Mesenchymal stem cell (in vitro differentiated cells and primary cell): Measurements from ENCODE around the gene PROKR1.

ENCODE experiments used
- DNase-seq: peaks from one replicate; pipeline ENCODE4 v3.0.0-alpha.2; 2013
- H2AFZ ChIP-seq: one replicate; pipeline ENCODE4 v1.6.1; 2013; ENCODE audit warnings: low read depth, mild to moderate bottlenecking, control low read depth, inconsistent platforms, low read length, moderate library complexity
- H2AK5ac ChIP-seq: 2 replicates; pipeline ENCODE4 v1.6.1; 2013; ENCODE audit warnings: low read length, moderate library complexity, mild to moderate bottlenecking, inconsistent platforms; ENCODE audit not compliant: severe bottlenecking
- H2BK120ac ChIP-seq: one replicate; pipeline ENCODE4 v1.6.1; 2013; ENCODE audit warnings: low read depth, mild to moderate bottlenecking, inconsistent platforms, low read length, moderate library complexity
- H2BK12ac ChIP-seq, 2 experiments: one replicate each; pipeline ENCODE4 v1.6.1; 2013; ENCODE audit warnings: inconsistent platforms in 2 of 2, low read length in 2 of 2, mild to moderate bottlenecking in 2 of 2, moderate library complexity in 2 of 2, control low read depth in 1 of 2
- H2BK15ac ChIP-seq: one replicate; pipeline ENCODE4 v1.6.1; 2013; ENCODE audit warnings: mild to moderate bottlenecking, low read depth, inconsistent platforms; ENCODE audit not compliant: poor library complexity, severe bottlenecking
- H2BK5ac ChIP-seq: 2 replicates; pipeline ENCODE4 v1.6.1; 2013; ENCODE audit warnings: low read depth, mild to moderate bottlenecking, low read length, control low read depth, inconsistent platforms; ENCODE audit not compliant: poor library complexity, severe bottlenecking
- H3K14ac ChIP-seq, 2 experiments: one replicate each; pipeline ENCODE4 v1.6.1; 2013; ENCODE audit warnings: inconsistent platforms in 2 of 2, low read length in 2 of 2, control low read depth in 1 of 2, mild to moderate bottlenecking in 1 of 2, moderate library complexity in 1 of 2
- H3K18ac ChIP-seq, 2 experiments: one replicate each; pipeline ENCODE4 v1.6.1; 2013; ENCODE audit warnings: inconsistent platforms in 2 of 2, low read length in 2 of 2, control low read depth in 1 of 2, low read depth in 1 of 2, mild to moderate bottlenecking in 1 of 2
- H3K23ac ChIP-seq, 2 experiments: one replicate each; pipeline ENCODE4 v1.6.1; 2013; ENCODE audit warnings: inconsistent platforms in 2 of 2, low read length in 2 of 2, mild to moderate bottlenecking in 2 of 2, moderate library complexity in 2 of 2, control low read depth in 1 of 2
- H3K27ac ChIP-seq: 2 replicates; pipeline ENCODE4 v1.5.1; 2013; ENCODE audit warnings: mild to moderate bottlenecking, moderate library complexity, low read length, control low read depth, inconsistent platforms; ENCODE audit not compliant: poor library complexity, severe bottlenecking
- H3K27me3 ChIP-seq, 2 experiments: 2 replicates each; pipeline versions ENCODE4 v1.6.1 to v1.7.0; 2013; ENCODE audit warnings: low read length in 2 of 2, mild to moderate bottlenecking in 2 of 2, moderate library complexity in 2 of 2, control low read depth in 1 of 2, inconsistent platforms in 1 of 2; ENCODE audit not compliant: control insufficient read depth in 1 of 2, insufficient read depth in 1 of 2
- H3K36me3 ChIP-seq, 2 experiments: 2 replicates each; pipeline versions ENCODE4 v1.6.1 to v1.7.0; 2013; ENCODE audit warnings: low read length in 2 of 2, control low read depth in 1 of 2, inconsistent platforms in 1 of 2, low read depth in 1 of 2, mild to moderate bottlenecking in 1 of 2; ENCODE audit not compliant: insufficient read depth in 2 of 2, control insufficient read depth in 1 of 2
- H3K4ac ChIP-seq, 2 experiments: one replicate each; pipeline ENCODE4 v1.6.1; 2013; ENCODE audit warnings: inconsistent platforms in 2 of 2, low read length in 2 of 2, mild to moderate bottlenecking in 2 of 2, moderate library complexity in 2 of 2, control low read depth in 1 of 2, low read depth in 1 of 2
- H3K4me1 ChIP-seq: 2 replicates; pipeline ENCODE4 v1.6.1; 2013; ENCODE audit warnings: low read depth, low read length, control low read depth; ENCODE audit not compliant: control insufficient read depth, insufficient read depth
- H3K4me2 ChIP-seq: 2 replicates; pipeline ENCODE4 v1.6.1; 2013; ENCODE audit warnings: low read length, mild to moderate bottlenecking, inconsistent platforms; ENCODE audit not compliant: poor library complexity, severe bottlenecking
- H3K4me3 ChIP-seq, 2 experiments: 2 replicates each; pipeline versions ENCODE4 v1.5.1 to v1.7.0; 2013; ENCODE audit warnings: low read length in 2 of 2, mild to moderate bottlenecking in 2 of 2, control low read depth in 1 of 2, low read depth in 1 of 2; ENCODE audit not compliant: insufficient read depth in 1 of 2
- H3K79me1 ChIP-seq: replicated peaks from 2 replicates; pipeline ENCODE4 v1.6.1; 2013; ENCODE audit warnings: mild to moderate bottlenecking, control low read depth, low read length, inconsistent platforms; ENCODE audit not compliant: poor library complexity, severe bottlenecking
- H3K9ac ChIP-seq: 2 replicates; pipeline ENCODE4 v1.7.0; 2013; ENCODE audit warnings: mild to moderate bottlenecking, low read length, moderate library complexity
- H3K9me3 ChIP-seq: 2 replicates; pipeline ENCODE4 v1.7.0; 2013; ENCODE audit warnings: mild to moderate bottlenecking, low read length; ENCODE audit not compliant: control insufficient read depth
- H4K8ac ChIP-seq: one replicate; pipeline ENCODE4 v1.6.1; 2013; ENCODE audit warnings: inconsistent platforms, mild to moderate bottlenecking, low read length, moderate library complexity
- H4K91ac ChIP-seq: one replicate; pipeline ENCODE4 v1.6.1; 2013; ENCODE audit warnings: mild to moderate bottlenecking, low read length, inconsistent platforms
- WGBS: methylation state at CpG from one replicate; pipeline ENCODE4 v1.1.7; 2013; ENCODE audit warnings: mixed read lengths; 5-methylcytosine and 5-hydroxymethylcytosine counted together

PROKR1 gene

DNA sequence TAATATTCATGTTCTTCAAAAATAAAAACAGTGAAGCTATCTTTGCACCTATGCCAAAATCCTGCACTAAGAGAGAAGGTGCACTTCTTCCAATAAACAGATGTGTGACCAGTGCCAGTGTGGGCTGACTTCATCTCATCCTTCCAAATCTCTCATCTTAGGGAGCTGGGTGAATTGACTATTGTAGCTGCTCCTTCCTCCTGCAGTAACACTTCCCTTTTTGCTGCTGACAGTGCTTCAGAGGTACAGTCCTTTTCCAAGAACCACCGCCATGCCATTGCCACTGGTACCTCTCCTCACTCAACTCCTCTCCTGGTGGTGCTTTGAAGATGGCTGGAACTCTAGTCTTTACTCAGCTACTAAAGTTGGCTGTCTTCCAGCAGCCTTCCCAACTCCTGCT lies 49.1 kb downstream of the PROKR1 start:
- H2BK5ac ChIP-seq: no peak overlapping the region
- H2BK15ac ChIP-seq: no peak overlapping the region
- peak overlapping the region in 1 of 2 experiments; percentile 7 for H3K18ac ChIP-seq
- no peak overlapping the region for H3K27ac ChIP-seq
- no peak overlapping the region for H2AFZ ChIP-seq
- no peak overlapping the region for H4K91ac ChIP-seq
- no peak overlapping the region for H3K23ac ChIP-seq
- no peak overlapping the region for H3K4me3 ChIP-seq
- no peak overlapping the region for H2AK5ac ChIP-seq
- 83% methylated on average over 1 of the region's 1 CpG for WGBS
- H3K27me3 ChIP-seq: peaks cover 0 to 3% of the 10 kb centered on the region in 2 experiments
- H3K4ac ChIP-seq: no peak overlapping the region
- H3K4me1 ChIP-seq: no peaks in the 10 kb centered on the region
- DNase-seq: no peak
- no peak overlapping the region for H3K4me2 ChIP-seq
- H4K8ac ChIP-seq: no peak overlapping the region
- no peaks in the 10 kb centered on the region for H3K36me3 ChIP-seq
- H2BK120ac ChIP-seq: no peak overlapping the region
- H3K14ac ChIP-seq: no peak overlapping the region
- no peak overlapping the region for H2BK12ac ChIP-seq
- peaks cover 10% of the 10 kb centered on the region for H3K9me3 ChIP-seq
- H3K79me1 ChIP-seq: no peaks in the 10 kb centered on the region
- no peak overlapping the region for H3K9ac ChIP-seq

DNA sequence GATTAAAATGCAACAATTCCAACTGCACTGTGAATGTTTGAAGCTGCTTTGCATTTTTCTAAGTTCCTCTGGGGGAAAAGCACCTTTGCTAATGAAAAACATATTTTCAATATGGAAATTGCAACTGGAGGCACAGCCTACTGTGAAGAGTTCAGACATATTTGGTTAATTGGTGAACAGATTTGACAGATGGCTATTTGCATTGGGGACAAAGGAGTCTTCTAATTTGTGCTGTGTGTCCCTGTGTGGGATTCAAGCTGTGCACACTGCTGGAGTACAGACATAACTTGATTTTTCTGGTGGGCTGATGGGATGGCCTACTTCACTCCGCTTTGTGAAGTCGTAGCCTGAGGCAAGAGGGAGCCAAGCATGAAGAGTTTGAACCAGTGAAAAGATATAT lies 50.6 kb downstream of the PROKR1 start:
- H2BK15ac ChIP-seq: no peak overlapping the region
- no peak overlapping the region for H2BK120ac ChIP-seq
- H3K4ac ChIP-seq: no peak overlapping the region
- no peaks in the 10 kb centered on the region for H3K4me1 ChIP-seq
- 100% methylated on average over 2 of the region's 2 CpGs for WGBS
- H3K23ac ChIP-seq: no peak overlapping the region
- H2AFZ ChIP-seq: no peak overlapping the region
- H4K91ac ChIP-seq: no peak overlapping the region
- peaks cover 0 to 3% of the 10 kb centered on the region in 2 experiments for H3K27me3 ChIP-seq
- H3K36me3 ChIP-seq: no peaks in the 10 kb centered on the region
- H3K4me3 ChIP-seq: no peak overlapping the region
- no peak for DNase-seq
- H4K8ac ChIP-seq: no peak overlapping the region
- no peak overlapping the region for H3K4me2 ChIP-seq
- H3K18ac ChIP-seq: no peak overlapping the region
- H3K27ac ChIP-seq: no peak overlapping the region
- no peak overlapping the region for H2BK12ac ChIP-seq
- peaks cover 19% of the 10 kb centered on the region for H3K9me3 ChIP-seq
- H3K9ac ChIP-seq: no peak overlapping the region
- no peak overlapping the region for H2AK5ac ChIP-seq
- no peaks in the 10 kb centered on the region for H3K79me1 ChIP-seq
- H3K14ac ChIP-seq: no peak overlapping the region
- no peak overlapping the region for H2BK5ac ChIP-seq

GRCh38 chr2:68695971-68696370 lies 52.6 kb downstream of the PROKR1 start:
- Histone ChIP-seq H3K14ac (no peak overlapping the region), H2AFZ (no peak overlapping the region), H3K9me3 (peaks cover 29% of the 10 kb centered on the region), H3K9ac (no peak overlapping the region), H3K4me2 (no peak overlapping the region), H2BK15ac (no peak overlapping the region), H3K27ac (no peak overlapping the region), H3K79me1 (no peaks in the 10 kb centered on the region), H3K36me3 (no peaks in the 10 kb centered on the region), H3K23ac (no peak overlapping the region), H3K27me3 (peaks cover 0 to 3% of the 10 kb centered on the region in 2 experiments), H2BK5ac (no peak overlapping the region), H3K18ac (no peak overlapping the region), H2BK12ac (no peak overlapping the region), H2AK5ac (no peak overlapping the region), H3K4me1 (no peaks in the 10 kb centered on the region), H4K91ac (no peak overlapping the region), H2BK120ac (no peak overlapping the region), H3K4me3 (no peak overlapping the region), H4K8ac (no peak overlapping the region), H3K4ac (no peak overlapping the region)
- no peak for DNase-seq
- WGBS: 94% methylated on average over 3 of the region's 4 CpGs

DNA sequence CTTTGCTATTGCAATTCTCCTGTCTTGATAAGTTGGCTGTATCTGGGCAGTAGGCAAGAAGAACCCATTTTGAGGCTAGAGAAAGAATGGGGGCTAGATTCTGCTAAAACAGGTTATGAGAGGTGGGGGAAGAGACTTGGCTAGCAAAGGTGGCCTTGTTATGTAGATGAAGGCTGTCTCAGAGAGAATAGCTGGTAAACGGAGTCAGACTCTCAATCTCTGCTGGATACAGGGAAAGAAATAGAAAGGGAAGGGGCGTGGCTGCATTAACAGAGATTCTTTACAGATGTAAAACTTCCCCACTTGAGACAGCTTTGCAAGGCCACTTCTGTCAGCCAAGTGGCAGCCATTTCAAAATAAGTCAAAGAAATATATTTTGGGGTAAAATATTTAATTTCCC lies 53.2 kb downstream of the PROKR1 start:
- Histone ChIP-seq H3K4me3 (no peak overlapping the region), H3K9ac (no peak overlapping the region), H3K79me1 (no peaks in the 10 kb centered on the region), H3K9me3 (peaks cover 29% of the 10 kb centered on the region), H3K4me1 (no peaks in the 10 kb centered on the region), H2BK5ac (no peak overlapping the region), H3K27ac (no peak overlapping the region), H4K91ac (no peak overlapping the region), H4K8ac (no peak overlapping the region), H3K18ac (no peak overlapping the region), H2AK5ac (no peak overlapping the region), H3K4me2 (no peak overlapping the region), H2BK15ac (no peak overlapping the region), H3K4ac (no peak overlapping the region), H2AFZ (no peak overlapping the region), H3K36me3 (no peaks in the 10 kb centered on the region), H2BK120ac (no peak overlapping the region), H3K14ac (no peak overlapping the region), H3K27me3 (peaks cover 0 to 3% of the 10 kb centered on the region in 2 experiments), H2BK12ac (no peak overlapping the region), H3K23ac (no peak overlapping the region)
- WGBS: 100% methylated on average over 1 of the region's 2 CpGs
- no peak for DNase-seq
